Nephron progenitor cell (in vitro differentiated cells): Measurements from ENCODE around the gene CAMKV.

Source experiments
- DNase-seq: peaks from one replicate; pipeline ENCODE4 v3.0.0; 2021
- H3K27ac Mint-ChIP-seq: 2 replicates; pipeline ENCODE4 v1.8.0; 2021; ENCODE audit warnings: mild to moderate bottlenecking, moderate library complexity, mixed read lengths
- H3K27me3 Mint-ChIP-seq: 2 replicates; pipeline ENCODE4 v1.8.0; 2021; ENCODE audit warnings: mild to moderate bottlenecking, low read depth, mixed read lengths; ENCODE audit not compliant: poor library complexity
- H3K36me3 Mint-ChIP-seq: 2 replicates; pipeline ENCODE4 v1.8.0; 2021; ENCODE audit warnings: low read depth, mixed read lengths
- H3K4me1 Mint-ChIP-seq: 2 replicates; pipeline ENCODE4 v1.8.0; 2021; ENCODE audit warnings: mixed read lengths
- H3K4me3 Mint-ChIP-seq: 2 replicates; pipeline ENCODE4 v1.8.0; 2021; ENCODE audit warnings: mild to moderate bottlenecking, moderate library complexity, mixed read lengths
- H3K9me3 Mint-ChIP-seq: 2 replicates; pipeline ENCODE4 v1.8.0; 2021; ENCODE audit warnings: mild to moderate bottlenecking, moderate library complexity, mixed read lengths
- TF ChIP-seq, protein P1 (sequence below): fragments of 200-600 bp; sonication (generic); IDR thresholded peaks from 2 replicates; pipeline ENCODE4 v1.5.0; 2021; ENCODE audit warnings: antibody characterized with exemption

The CAMKV gene

DNA sequence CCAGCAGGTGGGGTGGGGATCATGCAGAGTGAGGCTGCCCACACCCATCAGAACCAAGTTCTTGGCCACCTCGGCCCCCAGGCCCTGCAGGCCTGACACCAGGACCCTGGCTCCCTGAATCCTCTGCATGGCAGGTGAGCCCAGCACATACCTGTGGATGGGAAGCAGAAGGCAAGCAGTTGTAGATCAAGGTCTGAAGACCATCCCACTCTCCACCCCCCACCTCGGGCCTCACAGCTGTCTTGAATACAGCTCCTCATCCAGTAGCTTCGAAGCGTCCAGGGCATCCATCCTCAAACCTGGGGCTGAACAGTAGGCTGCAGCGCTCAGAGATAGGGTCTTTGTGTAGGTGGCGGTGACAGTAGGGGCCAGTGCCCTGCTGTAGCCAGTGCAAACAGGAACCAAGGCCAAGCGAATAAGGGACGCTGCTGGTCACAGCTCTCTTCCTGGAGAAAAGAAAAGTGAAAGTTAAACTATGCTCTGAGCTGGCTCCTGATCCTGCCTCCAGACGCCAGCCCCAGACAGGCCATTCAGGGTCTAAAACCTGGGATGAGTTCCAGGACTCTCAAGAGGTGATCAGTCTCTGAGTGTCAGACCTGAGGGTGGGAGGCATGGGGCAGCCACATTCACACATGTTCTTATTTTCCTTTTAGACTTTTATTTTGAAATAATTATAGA, 56.1 kb downstream of the CAMKV start, which contains the start of gene UBA7:
UBA7 (minus strand) TSS at position 457 of the 678 bp plus-strand sequence; CDS start at position 291, 166 bp downstream.
- Mint-ChIP-seq H3K9me3 (no peaks in the 10 kb centered on the region), H3K4me3 (no peak within 1 kb of the TSS), H3K36me3 (no peaks in the 10 kb centered on the region), H3K27me3 (peaks cover 3% of the 10 kb centered on the region), H3K27ac (peak within 1 kb of the TSS; percentile 45), H3K4me1 (peaks cover 12% of the 10 kb centered on the region)
- TF ChIP-seq, protein P1, sequence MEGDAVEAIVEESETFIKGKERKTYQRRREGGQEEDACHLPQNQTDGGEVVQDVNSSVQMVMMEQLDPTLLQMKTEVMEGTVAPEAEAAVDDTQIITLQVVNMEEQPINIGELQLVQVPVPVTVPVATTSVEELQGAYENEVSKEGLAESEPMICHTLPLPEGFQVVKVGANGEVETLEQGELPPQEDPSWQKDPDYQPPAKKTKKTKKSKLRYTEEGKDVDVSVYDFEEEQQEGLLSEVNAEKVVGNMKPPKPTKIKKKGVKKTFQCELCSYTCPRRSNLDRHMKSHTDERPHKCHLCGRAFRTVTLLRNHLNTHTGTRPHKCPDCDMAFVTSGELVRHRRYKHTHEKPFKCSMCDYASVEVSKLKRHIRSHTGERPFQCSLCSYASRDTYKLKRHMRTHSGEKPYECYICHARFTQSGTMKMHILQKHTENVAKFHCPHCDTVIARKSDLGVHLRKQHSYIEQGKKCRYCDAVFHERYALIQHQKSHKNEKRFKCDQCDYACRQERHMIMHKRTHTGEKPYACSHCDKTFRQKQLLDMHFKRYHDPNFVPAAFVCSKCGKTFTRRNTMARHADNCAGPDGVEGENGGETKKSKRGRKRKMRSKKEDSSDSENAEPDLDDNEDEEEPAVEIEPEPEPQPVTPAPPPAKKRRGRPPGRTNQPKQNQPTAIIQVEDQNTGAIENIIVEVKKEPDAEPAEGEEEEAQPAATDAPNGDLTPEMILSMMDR: no peak
- DNase-seq: no peak

DNA sequence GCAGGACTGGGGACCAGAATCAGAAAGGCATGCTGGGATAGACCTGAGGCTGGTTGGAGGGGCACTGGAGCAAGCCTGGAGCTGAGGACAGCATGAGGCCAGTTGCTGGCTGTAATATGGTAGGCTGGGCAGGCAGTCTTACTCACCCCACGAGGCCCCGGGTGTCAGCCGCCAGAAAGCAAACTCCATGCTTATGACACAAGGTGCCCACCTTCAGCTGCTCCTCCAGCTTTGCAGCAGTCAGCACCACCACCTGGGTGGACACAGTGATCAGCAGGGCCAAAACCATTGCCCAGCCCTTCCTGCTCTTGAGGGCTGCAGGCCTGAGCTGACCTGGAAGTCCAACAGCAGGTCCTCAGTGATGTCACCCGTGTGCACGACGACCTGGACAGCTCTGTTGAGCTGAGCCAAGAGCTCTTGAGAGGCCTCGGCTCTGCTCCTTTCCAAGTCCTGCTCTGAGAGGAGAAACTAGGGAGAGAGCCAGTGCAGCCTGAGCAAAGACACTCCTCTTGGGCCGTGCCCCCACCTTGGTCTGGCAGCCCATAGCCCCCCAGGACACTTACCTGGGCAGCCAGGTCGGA, 56.7 kb downstream of the CAMKV start:
- no peaks in the 10 kb centered on the region for H3K36me3 Mint-ChIP-seq

More for the DNA sequence above, 56.7 kb downstream of the CAMKV start:
- H3K27me3 Mint-ChIP-seq: peaks cover 3% of the 10 kb centered on the region
- H3K4me3 Mint-ChIP-seq: no peak overlapping the region
- no peaks in the 10 kb centered on the region for H3K9me3 Mint-ChIP-seq
- H3K4me1 Mint-ChIP-seq: peaks cover 18% of the 10 kb centered on the region
- H3K27ac Mint-ChIP-seq: no peak overlapping the region
- TF ChIP-seq, protein P1: no peak
- no peak for DNase-seq
